HG02678 (cell line): ENCODE data around the gene ZNF385C.

Experiments
- ATAC-seq: cut with Tn5 transposase; IDR thresholded peaks from one replicate; pipeline ENCODE4 v1.9.1; 2021; ENCODE audit warnings: mild to moderate bottlenecking, moderate library complexity; ENCODE audit not compliant: unreplicated experiment

ZNF385C gene

GRCh38 chr17:42053731-42054500 lies 44.4 kb downstream of the ZNF385C start:
- ATAC-seq = no peak

DNA sequence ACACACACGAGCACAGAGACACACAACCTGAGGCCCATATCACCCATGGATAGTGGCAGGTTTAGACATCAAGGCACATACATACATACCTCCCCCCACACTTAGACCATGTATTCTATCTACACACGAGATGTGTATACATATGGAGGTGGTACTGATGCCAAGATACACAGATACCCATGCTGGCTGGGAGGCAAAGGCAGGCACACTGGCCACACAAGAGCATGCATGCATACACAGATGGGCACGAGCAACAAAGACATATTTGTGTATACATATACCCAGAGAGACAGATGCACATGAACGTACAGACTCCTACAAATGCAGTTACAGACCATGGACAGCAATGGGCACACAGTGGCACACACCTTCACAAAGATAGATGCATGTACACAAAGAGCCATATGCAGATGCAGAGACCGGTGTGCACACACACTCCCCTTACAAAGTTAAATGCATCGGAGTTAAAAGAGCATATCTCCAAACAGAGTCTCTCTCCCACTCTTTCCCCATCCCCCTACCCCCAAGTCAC lies 45.9 kb downstream of the ZNF385C start:
- ATAC-seq = no peak

GRCh38 chr17:42051645-42052044 lies 46.6 kb downstream of the ZNF385C start:
- ATAC-seq = no peak

GRCh38 chr17:42051013-42051400 lies 47.3 kb downstream of the ZNF385C start:
- ATAC-seq = no peak

DNA sequence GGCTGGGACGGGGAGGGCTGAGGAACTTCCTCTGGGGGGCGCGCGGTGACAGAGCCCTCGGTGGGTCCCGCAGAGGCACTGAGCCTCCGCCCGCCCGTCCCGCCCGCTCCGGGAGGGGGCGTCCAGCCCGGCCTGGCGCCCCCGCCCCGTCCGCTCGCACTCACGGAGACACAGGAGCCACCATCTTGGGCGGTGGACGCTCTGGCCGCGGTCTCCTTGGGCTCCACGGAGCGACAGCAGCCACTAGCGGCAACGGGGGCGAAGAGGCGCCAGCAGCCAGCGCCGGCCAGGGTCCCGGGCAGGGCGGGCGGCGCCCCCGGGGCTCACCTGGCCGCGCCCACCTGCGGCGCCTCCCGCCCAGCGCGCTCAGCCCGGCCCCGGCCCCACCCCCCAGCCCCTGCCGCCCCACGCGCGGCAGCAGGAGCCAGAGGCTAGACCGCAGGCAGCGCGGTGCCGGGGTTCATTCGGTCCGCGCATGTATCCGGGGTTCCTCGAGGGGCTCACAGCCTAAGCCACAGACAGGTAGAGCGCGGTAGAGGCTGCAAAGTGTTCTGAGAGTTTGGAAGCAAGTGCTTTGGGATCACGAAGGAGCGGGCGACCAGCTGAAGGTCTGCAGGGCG lies 47.8 kb downstream of the ZNF385C start, which contains the start of gene C17orf113:
TSS of gene C17orf113 (minus strand) at position 209 of the 620 bp plus-strand sequence. CDS start 7,225 bp downstream, outside the sequence.
- ATAC-seq = no peak

- no peak for ATAC-seq
These were observed 48.4 kb downstream of the ZNF385C start for GRCh38 chr17:42049834-42050392.

- ATAC-seq = no peak
These were observed 50.9 kb downstream of the ZNF385C start for GRCh38 chr17:42047343-42047742.

DNA sequence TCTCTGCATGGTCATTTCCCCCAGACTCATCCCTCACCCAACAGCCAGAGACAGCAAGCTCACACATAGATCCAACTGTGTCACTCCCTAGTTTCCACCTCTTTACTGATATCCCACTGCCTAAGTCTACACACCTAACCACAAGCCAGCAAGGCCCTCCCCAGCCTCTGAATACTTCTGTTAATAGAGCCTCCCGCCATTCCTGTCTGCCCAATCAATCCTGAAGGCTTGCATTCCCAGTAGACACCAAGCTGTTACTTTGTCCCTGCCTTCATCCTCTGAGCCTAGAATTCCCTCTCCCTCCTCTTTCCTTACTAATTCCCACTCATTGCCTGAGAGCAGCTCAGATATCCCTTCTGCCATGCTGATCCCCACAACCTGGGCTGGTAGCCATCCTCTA lies 52.6 kb downstream of the ZNF385C start:
- ATAC-seq = no peak

DNA sequence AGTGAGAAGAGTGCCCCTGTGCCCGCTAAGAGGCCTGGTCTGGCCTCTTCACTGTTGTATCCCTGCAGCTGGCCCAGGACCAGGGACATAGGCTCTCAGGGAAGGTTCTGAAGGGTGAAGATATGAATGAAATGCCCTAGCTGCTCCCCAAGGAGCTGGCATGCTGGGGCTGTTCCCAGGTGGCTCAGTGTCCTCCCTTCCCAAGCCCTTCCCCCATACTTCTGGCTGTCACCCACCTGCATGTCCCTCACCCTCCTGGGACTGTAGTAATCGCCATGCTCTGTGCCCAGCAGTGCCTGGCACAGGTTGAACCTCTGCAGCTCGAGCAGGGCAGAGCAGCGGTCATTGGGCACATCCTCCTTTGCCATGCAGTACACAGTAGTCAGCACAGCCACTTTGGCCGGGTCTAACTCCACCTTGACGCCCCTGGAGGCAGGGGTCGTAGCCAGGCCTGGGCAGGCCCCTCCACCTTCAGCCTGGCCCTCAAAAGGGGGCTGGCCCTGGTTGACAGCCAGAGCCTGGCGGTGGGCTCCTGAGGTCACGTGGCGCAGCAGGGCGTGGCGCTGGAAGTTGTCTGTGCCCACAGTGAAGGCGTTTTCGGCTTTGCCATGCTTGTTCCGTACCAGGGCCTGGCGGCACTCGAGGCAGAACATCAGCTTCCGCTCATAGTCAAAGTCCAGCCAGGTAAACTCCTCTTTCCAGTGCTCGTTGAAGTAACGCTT lies 55.5 kb downstream of the ZNF385C start:
- no peak for ATAC-seq

DNA sequence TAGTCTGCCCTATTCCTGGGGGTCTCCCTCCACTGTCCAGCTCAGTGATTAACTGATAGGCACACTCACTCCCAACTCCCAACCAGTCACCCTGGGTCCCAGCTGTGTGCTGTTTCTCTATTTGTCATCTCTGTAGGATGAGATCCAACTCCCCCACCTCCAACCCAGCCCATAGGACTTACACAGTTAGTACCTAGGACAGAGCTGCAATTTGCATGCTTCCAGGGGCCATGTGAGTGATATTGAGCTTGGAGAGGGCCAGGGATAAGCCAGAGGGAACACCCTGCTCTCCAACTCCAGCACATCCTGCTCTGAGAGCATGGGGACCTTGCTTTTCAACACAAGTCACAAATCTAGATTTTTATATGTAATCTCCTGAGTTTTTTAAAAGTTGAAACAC lies 56.7 kb downstream of the ZNF385C start:
- ATAC-seq = no peak

GRCh38 chr17:42040818-42041217 lies 57.5 kb downstream of the ZNF385C start:
- no peak for ATAC-seq

DNA sequence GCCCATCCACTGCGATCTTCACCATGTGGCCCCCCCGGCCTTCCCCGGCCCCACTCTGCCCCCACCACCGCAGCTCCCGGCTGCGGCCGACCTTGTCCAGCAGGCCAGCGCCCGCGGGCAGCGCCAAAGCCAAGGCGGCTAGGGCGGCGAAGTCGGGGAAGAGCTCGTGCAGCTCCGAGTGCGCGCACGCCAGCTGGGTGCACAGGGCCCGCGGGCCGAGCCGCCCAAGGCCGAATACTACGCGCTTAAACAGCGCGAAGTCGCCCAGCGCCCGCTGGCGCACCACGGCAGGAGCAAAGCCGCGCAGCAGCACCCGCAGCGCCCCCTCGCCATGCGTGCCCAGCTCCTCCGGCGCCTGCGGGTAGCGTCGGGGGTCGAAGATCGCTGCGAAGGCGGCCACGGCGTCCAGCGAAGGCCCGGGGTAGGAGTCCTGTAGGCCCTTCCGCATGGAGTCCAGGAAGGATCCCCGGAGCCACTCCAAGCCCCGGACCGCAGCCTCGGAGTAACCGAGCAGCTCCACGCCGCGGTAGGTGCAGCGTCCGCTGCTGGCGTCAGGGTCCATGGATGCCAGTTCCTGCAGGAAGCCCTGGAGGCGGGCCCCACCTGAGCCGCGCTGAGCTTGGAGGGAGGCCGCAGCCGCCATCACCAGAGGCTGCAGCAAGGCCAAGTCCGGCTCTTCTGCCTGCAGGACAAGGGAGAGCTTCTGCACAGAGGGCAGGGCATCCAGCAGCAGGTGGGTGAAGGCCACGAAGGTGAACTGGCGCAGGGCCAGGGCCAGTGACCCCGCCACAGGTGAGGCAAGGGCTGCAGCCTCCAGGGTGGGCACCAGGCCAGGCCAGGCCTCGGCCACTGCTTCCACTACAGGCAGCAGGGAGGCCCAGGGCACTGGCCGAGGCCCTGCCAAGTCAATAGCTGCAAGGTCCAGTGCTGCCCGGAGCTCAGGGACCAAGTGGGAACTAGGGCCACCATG lies 58.2 kb downstream of the ZNF385C start:
- no peak for ATAC-seq

GRCh38 chr17:42038221-42038973 lies 59.9 kb downstream of the ZNF385C start:
- no peak for ATAC-seq

DNA sequence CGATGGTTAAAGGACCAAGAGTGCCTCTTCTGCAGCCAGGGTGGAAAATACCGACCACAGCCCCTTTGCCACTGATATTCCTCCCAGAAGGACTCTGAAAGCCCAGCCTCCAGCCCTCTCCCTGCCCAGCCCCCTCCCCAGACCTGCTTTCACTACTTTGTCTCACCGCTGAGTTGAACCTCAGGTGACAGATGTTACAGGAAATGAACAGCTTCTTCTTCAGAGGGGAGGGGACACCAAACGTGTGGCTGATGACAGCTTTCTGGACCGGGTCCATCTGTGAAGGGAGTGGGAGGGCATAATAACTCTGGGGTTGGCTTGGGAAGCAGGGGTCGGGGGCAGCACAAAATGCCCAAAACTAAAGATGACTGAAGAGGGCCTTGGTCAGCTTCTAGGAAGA lies 64.2 kb downstream of the ZNF385C start:
- no peak for ATAC-seq

GRCh38 chr17:42031584-42031983 lies 66.7 kb downstream of the ZNF385C start:
- ATAC-seq = no peak

- no peak for ATAC-seq
These were observed 69.5 kb downstream of the ZNF385C start for GRCh38 chr17:42028791-42029127.

DNA sequence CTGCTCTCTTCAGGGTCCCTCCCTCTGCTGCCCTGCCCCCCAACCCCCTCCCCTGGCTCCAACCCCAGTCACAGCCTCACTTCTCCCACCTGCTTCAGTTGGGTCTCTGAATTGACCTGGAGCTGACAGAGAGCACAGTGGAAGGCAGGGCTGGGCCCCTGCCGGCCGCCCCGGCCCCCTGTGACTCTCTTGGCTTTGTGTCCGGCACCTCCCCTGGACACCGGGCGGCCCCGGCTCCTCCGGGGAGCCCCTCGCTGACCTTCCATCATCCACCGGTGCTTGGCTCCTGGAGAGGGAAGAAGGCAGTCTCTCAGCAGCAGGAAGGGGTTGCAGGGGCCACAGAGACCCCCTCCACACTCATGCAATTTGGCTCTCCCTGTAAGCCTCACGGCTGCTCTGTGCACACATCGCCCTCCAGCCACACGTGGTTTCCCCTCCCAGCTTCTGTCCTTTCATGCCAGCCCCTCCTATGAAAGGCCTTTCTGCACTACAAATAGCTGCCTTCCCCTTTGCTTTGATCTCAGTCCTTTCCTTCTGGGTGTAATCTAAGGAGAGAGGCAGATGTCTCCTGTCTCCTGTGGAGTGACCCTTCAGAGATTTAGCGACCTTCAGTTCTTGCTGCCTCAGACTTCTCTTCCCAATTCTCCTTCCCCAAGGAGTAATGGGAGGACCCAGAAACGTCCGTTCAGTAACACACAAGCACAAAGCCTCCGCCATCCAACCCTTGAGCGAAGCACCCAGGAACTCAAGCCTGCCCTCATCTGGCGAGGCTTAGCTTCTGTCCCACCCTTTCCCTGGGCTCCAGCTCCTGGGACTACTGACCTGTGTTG lies 70.1 kb downstream of the ZNF385C start:
- no peak for ATAC-seq

- ATAC-seq = no peak
These were observed 70.7 kb downstream of the ZNF385C start for GRCh38 chr17:42027590-42027889.
